ENCODE measurements around the gene RIC1. TPM values are rescaled to one million over a fixed set of nuclear protein-coding genes. Genes with fewer than 3 reads are reported as not detected.
"Not testable (repeated sequence)": the region's sequence is repeated elsewhere in the genome, so short reads cannot be mapped to it uniquely, and the experiment has no call there.

RIC1 gene, protein sequence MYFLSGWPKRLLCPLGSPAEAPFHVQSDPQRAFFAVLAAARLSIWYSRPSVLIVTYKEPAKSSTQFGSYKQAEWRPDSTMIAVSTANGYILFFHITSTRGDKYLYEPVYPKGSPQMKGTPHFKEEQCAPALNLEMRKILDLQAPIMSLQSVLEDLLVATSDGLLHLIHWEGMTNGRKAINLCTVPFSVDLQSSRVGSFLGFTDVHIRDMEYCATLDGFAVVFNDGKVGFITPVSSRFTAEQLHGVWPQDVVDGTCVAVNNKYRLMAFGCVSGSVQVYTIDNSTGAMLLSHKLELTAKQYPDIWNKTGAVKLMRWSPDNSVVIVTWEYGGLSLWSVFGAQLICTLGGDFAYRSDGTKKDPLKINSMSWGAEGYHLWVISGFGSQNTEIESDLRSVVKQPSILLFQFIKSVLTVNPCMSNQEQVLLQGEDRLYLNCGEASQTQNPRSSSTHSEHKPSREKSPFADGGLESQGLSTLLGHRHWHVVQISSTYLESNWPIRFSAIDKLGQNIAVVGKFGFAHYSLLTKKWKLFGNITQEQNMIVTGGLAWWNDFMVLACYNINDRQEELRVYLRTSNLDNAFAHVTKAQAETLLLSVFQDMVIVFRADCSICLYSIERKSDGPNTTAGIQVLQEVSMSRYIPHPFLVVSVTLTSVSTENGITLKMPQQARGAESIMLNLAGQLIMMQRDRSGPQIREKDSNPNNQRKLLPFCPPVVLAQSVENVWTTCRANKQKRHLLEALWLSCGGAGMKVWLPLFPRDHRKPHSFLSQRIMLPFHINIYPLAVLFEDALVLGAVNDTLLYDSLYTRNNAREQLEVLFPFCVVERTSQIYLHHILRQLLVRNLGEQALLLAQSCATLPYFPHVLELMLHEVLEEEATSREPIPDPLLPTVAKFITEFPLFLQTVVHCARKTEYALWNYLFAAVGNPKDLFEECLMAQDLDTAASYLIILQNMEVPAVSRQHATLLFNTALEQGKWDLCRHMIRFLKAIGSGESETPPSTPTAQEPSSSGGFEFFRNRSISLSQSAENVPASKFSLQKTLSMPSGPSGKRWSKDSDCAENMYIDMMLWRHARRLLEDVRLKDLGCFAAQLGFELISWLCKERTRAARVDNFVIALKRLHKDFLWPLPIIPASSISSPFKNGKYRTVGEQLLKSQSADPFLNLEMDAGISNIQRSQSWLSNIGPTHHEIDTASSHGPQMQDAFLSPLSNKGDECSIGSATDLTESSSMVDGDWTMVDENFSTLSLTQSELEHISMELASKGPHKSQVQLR (N-terminal part only)
- total RNA-seq = 10 to 100 TPM; 42.6 to 74.5 (median 53.1) TPM

DNA sequence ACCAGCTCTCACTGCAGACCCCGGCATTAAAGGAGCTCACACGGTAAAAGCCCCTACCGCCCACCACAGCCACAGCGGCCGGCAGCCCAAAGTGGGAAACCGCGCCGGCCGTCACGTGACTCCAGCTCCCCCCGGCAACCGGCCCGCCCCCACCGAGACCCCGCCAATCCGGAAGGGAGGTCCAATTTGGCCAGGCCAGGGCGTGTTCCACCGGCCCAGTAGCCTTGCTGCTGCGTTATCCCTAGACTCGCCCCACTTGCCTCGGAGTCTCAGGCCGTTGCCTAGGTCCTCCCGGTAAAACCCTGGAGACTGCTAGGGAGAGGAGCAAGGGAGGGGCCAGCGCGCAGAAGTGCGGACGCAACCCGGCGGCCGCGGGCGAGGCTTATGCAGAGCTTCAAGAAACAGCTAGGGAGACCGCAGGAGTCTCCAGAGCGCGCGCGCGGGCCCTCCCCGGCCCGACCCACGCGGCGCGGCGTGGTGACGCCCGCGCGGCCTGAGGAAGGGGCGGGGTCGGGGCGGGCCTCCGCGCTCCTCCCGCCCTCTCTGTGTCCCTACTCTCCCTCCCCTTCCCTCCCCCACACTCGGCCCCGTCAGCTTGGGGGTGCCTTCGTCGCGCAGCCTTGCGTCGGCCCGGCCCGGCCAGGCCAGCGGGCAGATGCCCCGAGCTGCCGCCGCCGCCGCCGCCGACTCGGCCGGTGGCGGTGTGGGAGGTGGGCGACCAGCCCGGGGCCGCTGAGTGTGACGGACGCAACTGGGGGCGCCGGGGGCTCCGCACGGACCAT is at the start of gene RIC1:
Gene RIC1, plus strand, starts transcription at position 578 of the 782 bp plus-strand sequence. Its CDS starts 203 bp downstream, at position 781.
- DNase-seq (ENCODE audit: low spot score in 2 of 2) = peak; percentile 89
- H3K27me3 ChIP-seq = no peaks in the 10 kb centered on the region
- H3K4me1 ChIP-seq = peaks cover 0 to 4% of the 10 kb centered on the region in 2 donors
- peak within 1 kb of the TSS; percentile 94 to 97 for H3K27ac ChIP-seq
- intact Hi-C loops (cut with DNase I; ENCODE audit: low total_unique reads) = no loop called here
- peak; percentile 77 to 97 (median 89) for TF ChIP-seq POLR2AphosphoS5 (IDR thresholded peaks at IDR 0.05)
- peak; percentile 49 for TF ChIP-seq POLR2A (IDR thresholded peaks at IDR 0.05)
- TF ChIP-seq, protein P1, sequence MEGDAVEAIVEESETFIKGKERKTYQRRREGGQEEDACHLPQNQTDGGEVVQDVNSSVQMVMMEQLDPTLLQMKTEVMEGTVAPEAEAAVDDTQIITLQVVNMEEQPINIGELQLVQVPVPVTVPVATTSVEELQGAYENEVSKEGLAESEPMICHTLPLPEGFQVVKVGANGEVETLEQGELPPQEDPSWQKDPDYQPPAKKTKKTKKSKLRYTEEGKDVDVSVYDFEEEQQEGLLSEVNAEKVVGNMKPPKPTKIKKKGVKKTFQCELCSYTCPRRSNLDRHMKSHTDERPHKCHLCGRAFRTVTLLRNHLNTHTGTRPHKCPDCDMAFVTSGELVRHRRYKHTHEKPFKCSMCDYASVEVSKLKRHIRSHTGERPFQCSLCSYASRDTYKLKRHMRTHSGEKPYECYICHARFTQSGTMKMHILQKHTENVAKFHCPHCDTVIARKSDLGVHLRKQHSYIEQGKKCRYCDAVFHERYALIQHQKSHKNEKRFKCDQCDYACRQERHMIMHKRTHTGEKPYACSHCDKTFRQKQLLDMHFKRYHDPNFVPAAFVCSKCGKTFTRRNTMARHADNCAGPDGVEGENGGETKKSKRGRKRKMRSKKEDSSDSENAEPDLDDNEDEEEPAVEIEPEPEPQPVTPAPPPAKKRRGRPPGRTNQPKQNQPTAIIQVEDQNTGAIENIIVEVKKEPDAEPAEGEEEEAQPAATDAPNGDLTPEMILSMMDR (IDR thresholded peaks at IDR 0.05) = no peak
- peak within 1 kb of the TSS; percentile 78 to 96 (median 96) for H3K4me3 ChIP-seq
- H3K36me3 ChIP-seq = no peaks in the 10 kb centered on the region
- H3K9me3 ChIP-seq = no peaks in the 10 kb centered on the region

DNA sequence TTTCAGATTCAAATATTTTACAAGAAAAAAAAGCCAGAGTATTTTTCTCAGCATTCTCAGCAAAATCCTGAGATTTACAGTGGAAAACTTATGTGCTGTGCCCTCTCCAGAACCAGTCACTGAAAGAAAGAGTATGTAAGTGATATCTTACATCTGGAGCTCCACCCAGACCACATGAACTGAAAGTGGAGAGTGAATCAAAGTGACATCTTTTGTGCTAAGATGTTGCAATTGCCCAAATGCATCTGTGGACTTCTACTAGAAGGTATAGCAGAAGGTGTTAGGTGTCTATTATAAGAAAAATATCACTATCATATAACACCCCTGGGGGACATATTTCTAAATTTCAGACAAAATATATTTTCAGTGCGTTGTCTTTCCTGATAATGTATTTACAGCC is 49.0 kb upstream of the RIC1 start:
- Histone ChIP-seq H3K27me3 (no peaks in the 10 kb centered on the region), H3K9me3 (no peaks in the 10 kb centered on the region), H3K27ac (no peak overlapping the region), H3K36me3 (no peaks in the 10 kb centered on the region), H3K4me1 (no peaks in the 10 kb centered on the region), H3K4me3 (no peak overlapping the region)
- TF ChIP-seq POLR2A (IDR thresholded peaks at IDR 0.05) (no peak), POLR2AphosphoS5 (IDR thresholded peaks at IDR 0.05) (no peak)
- TF ChIP-seq, protein P1 (IDR thresholded peaks at IDR 0.05) = no peak
- intact Hi-C loops (cut with DNase I; ENCODE audit: low total_unique reads) = no loop called here
- no peak for DNase-seq (ENCODE audit: low spot score in 2 of 2)

DNA sequence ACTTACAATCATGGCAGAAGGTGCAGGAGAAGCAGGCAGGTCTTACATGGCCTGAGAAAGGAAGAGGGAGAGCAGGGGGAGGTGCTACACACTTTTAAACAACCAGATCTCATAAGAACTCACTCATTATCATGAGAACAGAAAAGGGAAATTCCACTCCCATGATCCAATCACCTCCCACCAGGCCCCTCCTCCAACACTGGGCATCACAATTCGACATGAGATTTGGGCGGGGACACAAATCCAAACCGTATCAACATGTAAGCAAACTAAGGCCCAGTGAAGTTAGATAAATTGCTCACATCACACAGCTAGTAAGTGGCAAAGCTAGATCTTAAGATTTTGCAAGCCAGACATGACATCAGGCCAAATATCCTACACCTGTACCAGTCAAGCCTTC is 48.3 kb upstream of the RIC1 start:
- DNase-seq (ENCODE audit: low spot score in 2 of 2) = no peak
- Histone ChIP-seq H3K36me3 (no peaks in the 10 kb centered on the region), H3K4me3 (no peak overlapping the region), H3K4me1 (no peaks in the 10 kb centered on the region), H3K9me3 (no peaks in the 10 kb centered on the region), H3K27me3 (no peaks in the 10 kb centered on the region), H3K27ac (no peak overlapping the region)
- TF ChIP-seq, protein P1 (IDR thresholded peaks at IDR 0.05) = no peak
- no peak for TF ChIP-seq POLR2A (IDR thresholded peaks at IDR 0.05)
- TF ChIP-seq POLR2AphosphoS5 (IDR thresholded peaks at IDR 0.05) = no peak
- intact Hi-C loops (cut with DNase I; ENCODE audit: low total_unique reads) = no loop called here

DNA sequence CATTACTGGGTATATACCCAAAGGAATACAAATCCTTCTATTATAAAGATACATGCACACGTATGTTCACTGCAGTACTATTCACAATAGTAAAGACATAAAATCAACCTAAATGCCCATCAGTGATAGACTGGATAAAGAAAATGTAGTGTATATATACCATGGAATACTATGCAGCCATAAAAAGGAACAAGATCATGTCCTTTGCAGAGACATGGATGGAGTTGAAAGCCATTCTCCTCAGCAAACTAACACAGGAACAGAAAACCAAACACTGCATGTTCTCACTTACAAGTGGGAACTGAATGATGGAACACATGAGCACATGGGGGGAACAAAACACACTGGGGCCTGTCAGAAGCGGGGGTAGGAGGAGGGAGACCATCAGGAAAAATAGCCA is 47.2 kb upstream of the RIC1 start:
- DNase-seq (ENCODE audit: low spot score in 2 of 2); H3K27me3 ChIP-seq; H3K4me3 ChIP-seq; H3K27ac ChIP-seq; intact Hi-C loops (cut with DNase I; ENCODE audit: low total_unique reads); H3K9me3 ChIP-seq; H3K36me3 ChIP-seq; H3K4me1 ChIP-seq: not testable (repeated sequence)

DNA sequence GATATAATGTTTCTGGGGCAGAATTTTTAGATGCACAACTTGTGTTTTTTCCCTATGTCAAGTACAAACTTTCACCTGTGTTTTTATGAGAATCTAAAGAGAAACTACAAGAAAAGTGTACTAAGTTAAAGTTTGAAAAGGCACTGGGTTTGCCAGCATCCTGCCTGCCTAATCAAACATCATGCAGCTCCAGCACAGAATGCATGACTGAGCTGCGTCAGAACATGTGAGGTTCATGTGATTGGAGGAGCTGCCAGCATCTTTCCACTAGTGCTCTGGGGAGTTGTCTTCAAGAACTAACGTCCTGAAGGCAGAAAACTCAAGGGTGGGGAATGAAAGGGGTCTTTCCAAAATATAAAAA is 46.1 kb upstream of the RIC1 start:
- intact Hi-C loops (cut with DNase I; ENCODE audit: low total_unique reads) = no loop called here
- H3K4me3 ChIP-seq = no peak overlapping the region
- TF ChIP-seq POLR2A (IDR thresholded peaks at IDR 0.05) (no peak), POLR2AphosphoS5 (IDR thresholded peaks at IDR 0.05) (no peak)
- TF ChIP-seq, protein P1 (IDR thresholded peaks at IDR 0.05) = no peak
- no peaks in the 10 kb centered on the region for H3K36me3 ChIP-seq
- H3K27me3 ChIP-seq = no peaks in the 10 kb centered on the region
- no peak for DNase-seq (ENCODE audit: low spot score in 2 of 2)
- H3K9me3 ChIP-seq = no peaks in the 10 kb centered on the region
- peak overlapping the region; percentile 35 to 45 for H3K27ac ChIP-seq
- no peaks in the 10 kb centered on the region for H3K4me1 ChIP-seq

Data from breast epithelium (tissue), 4 donors.